CD4-positive, alpha-beta T cell treated with Interleukin-4 for 4 hours (primary cell): ENCODE data around the gene RPL32.
A peak's percentile ranks its signal among the peaks of the same experiment; 100 is the strongest.
"Not testable (repeated sequence)": the region's sequence is repeated elsewhere in the genome, so short reads cannot be mapped to it uniquely, and the experiment has no call there.

Experiments used
- DNase-seq: peaks from one replicate; pipeline ENCODE4 v3.0.0-alpha.2; 2020

The RPL32 gene

GRCh38 chr3:12803371-12803770 is 38.0 kb downstream of the RPL32 start:
- DNase-seq = no peak

GRCh38 chr3:12799525-12800440 is 41.6 kb downstream of the RPL32 start:
- DNase-seq = no peak

- DNase-seq = no peak
Observed at GRCh38 chr3:12798559-12799179, 42.7 kb downstream of the RPL32 start.

- no peak for DNase-seq
Observed at GRCh38 chr3:12797892-12798558, 43.3 kb downstream of the RPL32 start.

GRCh38 chr3:12797124-12797891 is 44.1 kb downstream of the RPL32 start:
- DNase-seq = no peak

- DNase-seq = peak; percentile 8
Observed at GRCh38 chr3:12796171-12797123, 44.9 kb downstream of the RPL32 start, which contains the start of gene CAND2. TSS of gene CAND2 (plus strand) at chr3:12796680. CDS start at chr3:12796721, 41 bp downstream.

- no peak for DNase-seq
Observed at GRCh38 chr3:12793701-12794100, 47.7 kb downstream of the RPL32 start.

- DNase-seq = no peak
Observed at GRCh38 chr3:12791430-12791829, 49.9 kb downstream of the RPL32 start.

- not testable (repeated sequence) for DNase-seq
Observed at GRCh38 chr3:12787967-12788690, 53.2 kb downstream of the RPL32 start.

GRCh38 chr3:12787346-12787745 is 54.0 kb downstream of the RPL32 start:
- DNase-seq = peak; percentile 34

- DNase-seq = no peak
Observed at GRCh38 chr3:12785096-12785495, 56.3 kb downstream of the RPL32 start.
